ENCODE data around the gene ANGPTL2.

DNA sequence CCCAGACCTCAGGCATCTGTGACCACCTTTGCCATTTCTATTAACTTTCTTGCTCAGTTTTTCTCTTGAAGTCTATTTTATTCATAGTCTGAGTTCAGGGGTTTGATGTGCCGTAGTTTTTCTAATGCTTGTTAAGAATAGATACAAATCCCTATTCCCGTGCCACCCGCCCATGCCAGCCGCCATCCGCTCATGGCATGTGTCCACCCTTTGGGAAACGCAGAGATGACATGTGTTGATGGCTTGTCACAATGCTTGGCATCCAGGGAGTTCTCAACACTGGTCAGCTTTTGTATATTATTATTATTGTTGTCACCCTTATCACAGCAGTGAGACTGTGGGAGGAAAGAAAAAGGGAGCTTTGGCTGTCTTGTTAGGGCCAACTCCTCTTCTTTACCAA, 17.3 kb upstream of the ANGPTL2 start:
- TF ChIP-seq FOXO4 (CRISPR knock-in tag; IDR thresholded peaks at IDR 0.05): no peak
- TF ChIP-seq BCL6 (CRISPR knock-in tag; IDR thresholded peaks at IDR 0.05): no peak
- no peak for TF ChIP-seq ATF1 (CRISPR knock-in tag; IDR thresholded peaks at IDR 0.05)
- no peak for TF ChIP-seq ATF1 (tag; IDR thresholded peaks at IDR 0.05)
- no peak for TF ChIP-seq ZNF280B (CRISPR knock-in tag; IDR thresholded peaks at IDR 0.05)
- TF ChIP-seq FOS (IDR thresholded peaks at IDR 0.05; ENCODE audit: extremely low read depth, insufficient read length): no peak
- TF ChIP-seq NONO (IDR thresholded peaks at IDR 0.05; ENCODE audit: low read depth in 2 of 2, low read length in 1 of 2): no peak

All from K562 (cell line).